Measurements from ENCODE around the gene SLC35F3. TPM values are rescaled to one million over a fixed set of nuclear protein-coding genes. Genes with fewer than 3 reads are reported as not detected.

The SLC35F3 gene
- total RNA-seq (0.66 TPM), polyA plus RNA-seq (ENCODE audit: insufficient read depth, low read depth, low replicate concordance) (0.41 TPM)
- long read RNA-seq, donor 1, result 0 reads
- long read RNA-seq, donor 2, result 0 reads
- long read RNA-seq, donor 3, partial matches to known transcripts, result 0 of 1 reads
- long read RNA-seq, donor 3, other reads (novel, unspliced or antisense), result 0 of 1 reads
- long read RNA-seq, donor 4, result 0 reads
- long read RNA-seq, donor 5, result 0 reads
- long read RNA-seq, donor 6, result 0 reads
- long read RNA-seq, donor 7, result 0 reads
- long read RNA-seq, donor 8, result 0 reads
- long read RNA-seq, donor 9, result 0 reads
- long read RNA-seq, donor 10, partial matches to known transcripts, result 0 of 1 reads
- long read RNA-seq, donor 10, other reads (novel, unspliced or antisense), result 0 of 1 reads

GRCh38 chr1:233904633-233905415, at the start of gene SLC35F3:
Gene SLC35F3 (plus strand): TSS chr1:233904676.
- Histone ChIP-seq H3K36me3 (ENCODE audit: control insufficient read depth in 2 of 3, insufficient read depth in 3 of 3, low read length in 3 of 3) (no peaks in the 10 kb centered on the region), H3K27ac (ENCODE audit: low read depth in 2 of 2, low read length in 2 of 2) (no peak within 1 kb of the TSS), H3K4me1 (ENCODE audit: control insufficient read depth in 2 of 3, insufficient read depth in 2 of 3, low read depth in 1 of 3, low read length in 3 of 3) (peaks cover 0 to 2% (median 0%) of the 10 kb centered on the region in 3 donors), H3K9me3 (ENCODE audit: control insufficient read depth in 2 of 3, insufficient read depth in 1 of 3, low read length in 3 of 3) (no peaks in the 10 kb centered on the region), H3K9ac (ENCODE audit: low read length in 3 of 3) (no peak within 1 kb of the TSS), H3K27me3 (ENCODE audit: control insufficient read depth, insufficient read depth, low read length) (peaks cover 21% of the 10 kb centered on the region), H3K4me3 (ENCODE audit: low read length in 3 of 3) (peak within 1 kb of the TSS in 2 of 3 donors; percentile 4 to 17)
- peak; percentile 70 to 85 (median 76) for DNase-seq
- intact Hi-C loops (cut with DNase I), result no loop called here
- no peak for FAIRE-seq
- peak; percentile 15 for TF ChIP-seq CTCF (IDR thresholded peaks at IDR 0.05; ENCODE audit: borderline replicate concordance, extremely low read depth, insufficient read depth)

- no peak for TF ChIP-seq CTCF (IDR thresholded peaks at IDR 0.05; ENCODE audit: borderline replicate concordance, extremely low read depth, insufficient read depth)
- no peak for FAIRE-seq
- no peak for DNase-seq
Observed at GRCh38 chr1:233859446-233859845, 45.0 kb upstream of the SLC35F3 start.

DNA sequence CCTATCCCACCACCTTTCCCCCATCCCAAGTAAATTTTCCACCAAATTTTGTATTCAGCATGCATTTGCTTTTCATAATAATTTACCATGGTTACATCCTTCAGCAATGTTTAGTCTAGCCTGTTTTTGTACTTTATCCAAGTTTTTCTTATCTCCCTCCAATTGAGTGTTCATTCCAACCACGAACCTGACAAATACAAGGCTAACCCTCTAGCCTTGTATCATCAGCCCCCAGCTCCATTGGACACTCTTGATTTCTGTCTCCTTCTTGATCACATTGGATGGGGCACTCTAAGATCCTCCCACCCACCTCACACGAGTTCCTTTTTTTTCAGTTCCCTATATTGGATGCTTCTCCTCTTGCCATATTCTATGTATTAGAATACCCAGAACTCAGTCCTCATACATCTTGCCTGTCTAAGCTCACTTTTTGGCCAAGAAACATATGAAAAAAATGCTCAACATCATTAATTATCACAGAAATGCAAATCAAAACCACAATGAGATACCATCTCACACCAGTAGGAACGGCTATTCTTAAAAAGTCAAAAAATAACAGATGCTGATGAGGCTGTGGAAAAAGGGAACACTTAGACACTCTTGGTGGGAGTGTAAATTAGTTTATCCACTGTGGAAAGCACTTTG, 40.5 kb upstream of the SLC35F3 start:
- Histone ChIP-seq H3K27ac (ENCODE audit: low read depth in 2 of 2, low read length in 2 of 2) (no peak overlapping the region), H3K36me3 (ENCODE audit: control insufficient read depth in 2 of 3, insufficient read depth in 3 of 3, low read length in 3 of 3) (no peaks in the 10 kb centered on the region), H3K4me1 (ENCODE audit: control insufficient read depth in 2 of 3, insufficient read depth in 2 of 3, low read depth in 1 of 3, low read length in 3 of 3) (no peaks in the 10 kb centered on the region), H3K9me3 (ENCODE audit: control insufficient read depth in 2 of 3, insufficient read depth in 1 of 3, low read length in 3 of 3) (peaks cover 0 to 8% (median 0%) of the 10 kb centered on the region in 3 donors), H3K9ac (ENCODE audit: low read length in 3 of 3) (no peak overlapping the region), H3K4me3 (ENCODE audit: low read length in 3 of 3) (no peak overlapping the region), H3K27me3 (ENCODE audit: control insufficient read depth, insufficient read depth, low read length) (no peaks in the 10 kb centered on the region)
- intact Hi-C loops (cut with DNase I), result no loop called here
- no peak for TF ChIP-seq CTCF (IDR thresholded peaks at IDR 0.05; ENCODE audit: borderline replicate concordance, extremely low read depth, insufficient read depth)
- FAIRE-seq (no peak), DNase-seq (no peak)

More at GRCh38 chr1:233859446-233859845, 45.0 kb upstream of the SLC35F3 start:
- Histone ChIP-seq H3K4me1 (ENCODE audit: control insufficient read depth in 2 of 3, insufficient read depth in 2 of 3, low read depth in 1 of 3, low read length in 3 of 3) (no peaks in the 10 kb centered on the region), H3K27me3 (ENCODE audit: control insufficient read depth, insufficient read depth, low read length) (no peaks in the 10 kb centered on the region), H3K4me3 (ENCODE audit: low read length in 3 of 3) (no peak overlapping the region), H3K36me3 (ENCODE audit: control insufficient read depth in 2 of 3, insufficient read depth in 3 of 3, low read length in 3 of 3) (no peaks in the 10 kb centered on the region), H3K9ac (ENCODE audit: low read length in 3 of 3) (no peak overlapping the region), H3K27ac (ENCODE audit: low read depth in 2 of 2, low read length in 2 of 2) (no peak overlapping the region), H3K9me3 (ENCODE audit: control insufficient read depth in 2 of 3, insufficient read depth in 1 of 3, low read length in 3 of 3) (no peaks in the 10 kb centered on the region)
- intact Hi-C loops (cut with DNase I), result no loop called here

Data from kidney (tissue), 22 donors.